Skin of body (tissue), 2 donors: ENCODE data around the gene B4GALT5. TPM values are rescaled to one million over a fixed set of nuclear protein-coding genes. Genes with fewer than 3 reads are reported as not detected.
"Not testable (repeated sequence)": the region's sequence is repeated elsewhere in the genome, so short reads cannot be mapped to it uniquely, and the experiment has no call there.

Experiments
- DNase-seq: peaks from one replicate; lab custom pipeline; 2025; lab: John Stamatoyannopoulos, UW
- total RNA-seq: library from RNA; depleted of rRNA; stranded (reverse); fragments of >200 nt; gene quantifications from one replicate; pipeline ENCODE4 v1.2.3, GENCODE V29; 2014

B4GALT5 gene
- total RNA-seq, 1 donor from 2014 or later = 16.2 TPM

- DNase-seq = no peak
Observed at GRCh38 chr20:49737260-49737659, 23.6 kb upstream of the B4GALT5 start.

GRCh38 chr20:49729780-49730179 is 16.1 kb upstream of the B4GALT5 start:
- no peak for DNase-seq

GRCh38 chr20:49727894-49728885 is 14.5 kb upstream of the B4GALT5 start:
- no peak for DNase-seq

DNA sequence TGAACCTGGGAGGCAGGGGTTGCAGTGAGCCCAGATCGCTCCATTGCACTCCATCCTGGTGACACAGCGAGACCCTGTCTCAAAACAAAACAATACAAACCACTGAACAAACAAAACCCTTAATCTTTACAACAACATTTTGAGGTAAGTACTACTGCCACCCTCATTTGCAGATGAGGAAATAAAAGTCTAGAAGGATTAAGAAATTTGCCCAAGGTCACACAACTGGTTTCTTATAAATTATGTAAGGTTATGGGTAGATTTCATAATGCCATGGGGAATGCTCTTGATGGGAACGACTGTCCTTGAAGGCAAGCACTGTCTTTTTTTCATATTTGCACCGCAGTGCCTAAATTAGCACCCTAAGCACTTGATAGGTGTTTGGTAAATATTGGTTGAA is 13.8 kb upstream of the B4GALT5 start:
- DNase-seq = no peak

DNA sequence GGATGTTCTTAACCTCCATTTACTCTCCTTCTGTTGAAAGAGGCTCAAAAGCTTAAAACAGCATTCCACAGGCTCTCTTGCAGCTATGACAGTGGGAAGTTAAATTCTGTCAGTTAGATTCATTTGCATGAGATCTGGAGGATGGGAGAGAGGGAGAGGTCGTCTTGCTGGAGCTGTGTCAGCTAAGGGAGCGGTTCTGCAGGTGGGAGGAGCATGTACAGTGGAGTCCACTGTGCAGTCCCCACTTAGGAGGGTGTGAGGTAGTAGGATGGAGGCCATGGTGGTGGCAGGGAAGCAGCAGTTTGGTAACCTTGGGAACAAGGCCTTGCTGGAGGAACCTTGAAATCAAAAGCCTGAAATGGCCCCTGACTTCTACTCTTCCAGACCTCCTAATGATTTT is 12.0 kb upstream of the B4GALT5 start:
- no peak for DNase-seq

DNA sequence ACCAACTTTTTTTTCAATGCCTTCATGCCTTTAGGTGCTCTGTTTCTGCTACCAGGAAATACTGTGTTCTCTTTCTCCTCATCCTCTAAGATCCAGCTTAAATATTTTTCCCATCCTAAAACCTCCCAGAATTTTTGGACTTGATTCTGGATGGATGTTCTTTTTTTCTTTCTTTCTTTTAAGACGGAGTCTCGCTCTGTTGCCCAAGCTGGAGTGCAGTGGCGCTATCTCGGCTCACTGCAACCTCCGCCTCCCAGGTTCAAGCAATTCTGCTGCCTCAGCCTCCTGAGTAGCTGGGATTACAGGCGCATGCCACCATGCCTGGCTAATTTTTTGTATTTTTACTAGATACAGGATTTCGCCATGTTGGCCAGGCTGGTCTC is 11.5 kb upstream of the B4GALT5 start:
- DNase-seq = not testable (repeated sequence)

DNA sequence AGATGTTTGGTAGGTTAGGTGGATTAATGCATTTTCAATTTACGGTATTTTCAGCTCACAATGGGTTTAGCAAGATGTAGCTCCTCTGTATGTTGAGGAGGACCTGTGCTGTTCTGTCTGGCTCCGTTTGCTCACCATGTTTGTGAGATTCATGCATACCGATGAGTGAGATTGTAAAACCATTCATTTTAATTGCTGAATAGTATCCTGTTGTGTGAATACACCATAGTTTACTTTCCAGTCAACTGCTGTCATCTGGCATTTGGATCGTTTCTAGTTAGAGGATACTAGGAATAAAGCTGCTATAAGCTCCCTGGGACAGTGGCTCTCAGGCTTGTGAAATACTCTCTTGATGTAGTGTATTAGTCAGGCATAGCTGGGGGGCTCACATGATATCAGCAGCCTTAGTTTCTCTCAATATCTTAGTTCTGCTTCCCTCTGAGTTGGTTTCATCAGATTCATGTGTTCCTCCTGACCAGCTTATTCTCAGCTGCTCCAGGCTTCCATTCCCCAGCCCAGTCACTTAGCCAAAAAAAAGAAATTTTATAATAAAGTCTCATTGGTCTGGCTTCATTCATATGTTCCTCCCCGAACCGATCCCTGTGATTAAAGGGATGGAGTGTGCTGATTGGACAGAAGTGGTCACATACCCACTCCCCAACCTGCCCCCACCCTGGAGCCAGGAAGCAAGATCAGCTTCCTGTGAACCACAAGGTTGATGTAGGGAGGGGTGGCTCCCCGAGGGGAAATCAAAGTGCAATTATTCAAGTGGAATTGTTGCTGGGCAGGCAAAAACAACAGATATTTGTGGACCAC is 10.9 kb upstream of the B4GALT5 start:
- DNase-seq = peak; percentile 45

DNA sequence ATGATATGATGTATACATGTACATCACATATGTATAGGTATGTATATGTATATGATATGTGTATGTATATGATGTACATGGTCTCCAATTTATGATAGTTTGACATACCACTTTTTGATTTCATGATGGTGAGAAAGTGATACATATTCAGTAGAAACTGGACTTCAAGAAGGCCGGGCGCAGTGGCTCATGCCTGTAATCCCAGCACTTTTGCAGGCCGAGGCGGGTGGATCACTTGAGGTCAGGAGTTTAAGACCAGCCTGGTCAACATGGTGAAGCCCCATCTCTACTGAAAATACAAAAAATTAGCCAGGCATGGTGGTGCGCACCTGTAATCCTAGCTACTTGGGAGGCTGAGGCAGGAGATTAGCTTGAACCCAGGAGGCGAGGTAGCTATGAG is 10.1 kb upstream of the B4GALT5 start:
- DNase-seq = not testable (repeated sequence)

GRCh38 chr20:49721326-49721725 is 7.6 kb upstream of the B4GALT5 start:
- not testable (repeated sequence) for DNase-seq

GRCh38 chr20:49715466-49715865 is 1.8 kb upstream of the B4GALT5 start:
- DNase-seq = no peak

GRCh38 chr20:49712996-49713752 is 504 bp downstream of the B4GALT5 start:
- DNase-seq = no peak

DNA sequence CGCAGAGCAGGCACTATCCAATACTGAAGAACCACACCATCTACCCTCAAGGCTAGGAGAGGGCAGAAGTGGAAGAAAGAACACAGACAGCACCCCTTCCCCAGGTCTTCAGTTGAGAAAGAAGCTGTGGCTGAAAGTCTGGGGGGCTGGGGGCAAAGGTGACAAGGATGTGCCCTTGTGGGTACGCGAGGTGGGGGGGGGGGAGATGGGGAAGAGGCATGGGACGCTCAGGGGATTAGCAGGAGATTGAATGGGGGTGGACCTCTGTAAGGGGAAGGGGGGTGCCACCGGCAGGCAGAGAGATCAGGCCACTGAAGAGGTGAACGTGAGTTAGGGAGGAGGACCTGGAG is 1.1 kb downstream of the B4GALT5 start:
- no peak for DNase-seq

DNA sequence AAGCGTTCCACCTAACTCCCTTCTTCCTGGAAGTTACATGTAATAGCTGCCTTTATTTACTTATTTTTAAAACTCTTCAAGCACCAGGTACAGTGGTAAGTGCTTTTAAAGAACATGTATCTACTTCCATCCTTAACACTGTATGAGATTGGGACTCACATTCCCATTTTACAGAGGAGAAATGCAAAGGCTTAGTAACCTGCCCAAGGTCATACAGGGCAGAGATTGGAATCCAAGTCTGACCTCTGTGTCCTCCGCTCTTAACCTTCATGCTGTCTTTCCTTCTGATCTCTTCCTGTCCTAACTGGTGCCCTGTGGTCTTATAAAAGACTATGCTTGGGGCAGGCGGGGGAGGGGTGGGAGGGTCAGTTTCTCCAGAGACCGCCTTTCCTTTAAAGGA is 1.6 kb downstream of the B4GALT5 start:
- no peak for DNase-seq

DNA sequence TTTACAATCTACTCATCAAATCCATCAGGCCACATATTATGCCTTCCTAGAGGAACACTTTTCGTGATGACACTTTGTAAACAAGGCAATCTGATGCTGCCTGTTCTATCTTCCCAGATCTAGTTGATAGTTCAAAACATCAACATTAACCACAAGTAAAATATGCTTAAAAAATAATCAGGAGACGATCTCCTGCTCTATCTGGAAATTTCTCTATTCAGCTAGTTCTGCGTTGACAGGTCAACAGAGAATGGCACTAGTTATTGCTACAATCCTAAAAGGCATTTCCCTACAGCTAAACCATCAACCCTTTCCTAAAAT is 2.1 kb downstream of the B4GALT5 start:
- no peak for DNase-seq

- no peak for DNase-seq
Observed at GRCh38 chr20:49710971-49711666, 2.6 kb downstream of the B4GALT5 start.

GRCh38 chr20:49707118-49707517 is 6.6 kb downstream of the B4GALT5 start:
- DNase-seq = no peak

DNA sequence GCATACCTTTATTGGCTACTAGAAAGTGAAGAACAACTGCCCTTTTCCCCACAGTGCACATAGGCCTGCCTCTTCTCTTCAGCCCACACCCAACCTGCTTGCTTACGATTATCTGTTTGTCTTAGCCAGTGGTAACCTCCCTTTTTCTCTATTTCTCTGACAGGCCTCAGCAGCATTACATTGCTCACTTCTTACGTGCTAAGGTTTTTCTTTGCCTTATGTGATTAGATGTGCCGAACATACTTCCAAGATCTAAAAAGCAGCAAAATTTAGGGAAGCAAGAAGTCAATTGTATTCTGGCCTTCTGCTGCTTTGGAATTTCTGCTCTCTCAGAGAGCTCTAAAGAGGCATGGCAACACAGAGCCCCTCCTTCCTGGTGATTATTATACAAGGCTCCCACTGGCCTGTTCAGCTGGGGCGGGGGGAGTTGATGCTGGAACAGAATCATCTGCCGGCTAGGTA is 7.0 kb downstream of the B4GALT5 start:
- no peak for DNase-seq

GRCh38 chr20:49705893-49706292 is 7.8 kb downstream of the B4GALT5 start:
- DNase-seq = not testable (repeated sequence)

GRCh38 chr20:49705358-49705757 is 8.3 kb downstream of the B4GALT5 start:
- DNase-seq = no peak

- DNase-seq = no peak
Observed at GRCh38 chr20:49704932-49705336, 8.7 kb downstream of the B4GALT5 start.

- DNase-seq = no peak
Observed at GRCh38 chr20:49701916-49702315, 11.8 kb downstream of the B4GALT5 start.
